Measurements from ENCODE around the gene KCNJ6.

DNA sequence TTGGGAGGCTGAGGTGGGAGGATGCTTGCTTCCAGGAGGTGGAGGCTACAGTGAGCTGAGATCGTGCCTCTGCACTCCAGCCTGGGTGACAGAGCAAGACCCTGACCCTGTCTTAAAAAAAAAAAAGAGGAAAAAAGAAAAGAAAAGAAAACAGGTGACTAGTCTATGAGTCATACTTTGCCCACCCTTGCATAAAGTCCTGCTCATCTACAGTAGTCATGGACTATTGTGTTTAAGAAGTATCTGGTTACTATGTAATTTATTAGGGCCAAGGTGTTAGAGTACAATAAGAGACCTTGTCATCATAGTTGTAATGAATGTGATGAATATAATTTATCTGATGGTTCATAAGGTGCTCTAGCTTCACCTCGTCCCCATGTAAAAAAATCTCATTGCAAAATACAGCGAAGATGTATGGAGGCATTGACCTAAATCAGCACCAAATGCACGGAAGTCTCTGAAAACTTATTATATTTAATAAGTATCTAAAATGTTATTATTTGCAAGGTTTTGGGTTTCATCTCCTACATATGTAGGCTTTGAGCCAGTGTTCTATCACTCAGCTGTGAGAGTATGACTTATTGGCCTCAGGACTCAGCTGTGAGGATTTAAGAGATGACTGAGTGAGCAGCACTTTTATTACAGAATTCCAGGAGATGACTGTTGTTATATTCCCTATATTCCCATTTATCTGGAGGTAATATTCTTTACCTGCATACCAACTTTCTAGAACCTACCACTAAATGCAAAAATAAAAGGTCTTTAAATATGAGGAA, 19.9 kb upstream of the KCNJ6 start:
- TF ChIP-seq TEAD4 (IDR thresholded peaks at IDR 0.05; ENCODE audit: low read depth, low read length) (no peak), CTCF (IDR thresholded peaks at IDR 0.05; ENCODE audit: control extremely low read depth in 1 of 3, insufficient read depth in 1 of 3, low read depth in 1 of 3, low read length in 3 of 3) (no peak), POLR2AphosphoS5 (IDR thresholded peaks at IDR 0.05; ENCODE audit: low read depth, low read length) (no peak), RXRA (IDR thresholded peaks at IDR 0.05; ENCODE audit: insufficient read depth, low read depth, low read length) (no peak), SRF (IDR thresholded peaks at IDR 0.05; ENCODE audit: low read depth, low read length) (no peak), EGR1 (IDR thresholded peaks at IDR 0.05; ENCODE audit: borderline replicate concordance, low read depth, low read length) (no peak)
